Metanephros (tissue), 2 donors: ENCODE data around the gene CSTB. TPM values are rescaled to one million over a fixed set of nuclear protein-coding genes. Genes with fewer than 3 reads are reported as not detected.

Experiments
- small RNA-seq: library from RNA; depleted of rRNA; stranded (forward); fragments of <200 nt; gene quantifications from one replicate; pipeline ENCODE3, GENCODE V24; 2014; ENCODE audit warnings: low replicate concordance
- total RNA-seq: library from RNA; depleted of rRNA; stranded (reverse); fragments of >200 nt; gene quantifications from one replicate; pipeline ENCODE4 v1.2.3, GENCODE V29; 2014

The CSTB gene, protein sequence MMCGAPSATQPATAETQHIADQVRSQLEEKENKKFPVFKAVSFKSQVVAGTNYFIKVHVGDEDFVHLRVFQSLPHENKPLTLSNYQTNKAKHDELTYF
- total RNA-seq, result 11.8 TPM

DNA sequence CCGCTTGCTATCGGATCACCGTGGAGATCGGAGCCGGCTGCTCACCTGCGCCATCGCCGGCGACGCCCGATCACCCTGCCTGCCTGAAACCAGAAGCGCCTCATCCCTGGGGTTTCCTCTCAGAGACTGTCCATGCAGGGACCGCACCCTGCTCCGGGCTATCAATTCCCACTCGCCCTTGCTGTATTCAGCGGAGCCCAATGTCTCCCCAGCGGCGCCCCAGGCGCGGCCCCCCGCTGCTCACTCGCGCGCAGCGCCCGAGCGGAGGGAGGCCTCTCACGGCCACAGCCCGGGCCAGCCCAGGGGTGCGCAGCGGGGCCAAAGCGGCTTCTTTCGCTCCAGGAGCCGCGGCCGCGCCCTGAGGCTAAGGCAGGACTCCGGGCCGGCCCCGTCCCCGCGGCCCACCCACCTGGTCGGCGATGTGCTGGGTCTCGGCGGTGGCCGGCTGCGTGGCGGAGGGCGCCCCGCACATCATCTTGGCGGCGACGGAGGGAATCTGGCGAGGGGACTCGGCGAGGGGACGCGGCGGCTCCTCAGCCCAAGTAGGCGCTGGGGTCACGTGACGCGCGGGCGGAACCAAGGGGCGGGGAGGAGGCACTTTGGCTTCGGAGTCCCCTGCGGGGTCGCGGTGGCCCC lies at the start of gene CSTB:
CSTB (minus strand) TSS at position 514 of the 636 bp plus-strand sequence; CDS start at position 475, 39 bp downstream.

DNA sequence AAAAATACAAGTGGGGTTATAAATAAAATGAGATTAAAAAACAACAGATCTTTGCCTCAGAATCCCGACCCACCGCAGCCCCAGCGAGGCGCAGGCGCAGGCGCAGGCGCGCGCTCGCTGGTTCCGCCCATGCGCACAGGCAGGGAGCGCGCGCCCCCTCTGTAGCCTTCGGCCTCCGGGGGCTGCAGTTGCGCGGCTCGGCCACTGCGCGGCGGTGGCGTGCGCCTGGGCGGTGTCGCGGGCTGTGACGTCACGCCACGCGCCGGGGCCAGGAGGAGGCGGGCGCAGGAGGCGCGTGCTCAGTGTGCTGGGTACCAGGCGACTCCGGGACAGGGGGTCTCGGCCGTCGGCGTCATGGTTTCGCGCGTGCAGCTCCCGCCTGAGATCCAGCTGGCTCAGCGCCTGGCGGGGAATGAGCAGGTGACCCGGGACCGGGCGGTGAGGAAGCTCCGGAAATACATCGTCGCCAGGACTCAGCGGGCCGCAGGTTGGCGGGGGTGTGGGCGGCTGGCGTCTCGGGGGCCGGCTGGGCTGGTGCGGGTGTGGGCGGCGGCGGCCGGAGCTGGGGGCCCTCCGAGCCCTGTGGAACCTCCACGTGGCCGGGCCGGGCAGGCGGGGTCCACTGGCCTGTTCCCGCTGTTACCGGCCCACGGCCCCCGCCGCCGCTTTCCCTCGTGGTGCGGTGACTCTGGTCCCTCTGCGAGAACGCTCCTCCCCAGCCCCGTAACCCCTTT lies 13.3 kb upstream of the CSTB start, which contains the start of gene RRP1:
RRP1 (plus strand) TSS at position 302 of the 734 bp plus-strand sequence; CDS start at position 355, 53 bp downstream.

Small RNAs within 50 kb of the gene (small RNA-seq; reads per million reads assigned to genes)
- not detected for gene AP001052.1

Other genes with a start within 250 kb of the CSTB start
- 3.0 TPM for gene HSF2BP, start 116.8 kb downstream of the CSTB start, total RNA-seq
- gene RRP1B, start 116.7 kb downstream of the CSTB start, total RNA-seq, result 21.1 TPM
- 83.4 TPM for gene PDXK, start 57.2 kb downstream of the CSTB start, total RNA-seq
- gene RRP1, start 13.3 kb upstream of the CSTB start, total RNA-seq, result 17.9 TPM
- 44.7 TPM for gene AGPAT3, start 88.9 kb upstream of the CSTB start, total RNA-seq
- gene TRAPPC10, start 236.0 kb upstream of the CSTB start, total RNA-seq, result 44.8 TPM